ENCODE results near the gene SMARCA1. TPM values are rescaled to one million over a fixed set of nuclear protein-coding genes. Genes with fewer than 3 reads are reported as not detected.

Gene SMARCA1
- polyA plus RNA-seq, 3 donors: 0.03 to 0.13 TPM; not detected in 1

- Histone ChIP-seq H3K4me2 (replicated peaks; ENCODE audit: extremely low read depth, low read length, poor library complexity, severe bottlenecking) (no peak overlapping the region), H2AFZ (ENCODE audit: insufficient read depth, low read depth, low read length, poor library complexity, severe bottlenecking) (no peak overlapping the region), H3K4me3 (replicated peaks in 1 of 3; ENCODE audit: low read depth in 2 of 3, low read length in 3 of 3) (no peak overlapping the region), H3K36me3 (replicated peaks in 1 of 2; ENCODE audit: control insufficient read depth in 1 of 2, insufficient read depth in 2 of 2, low read length in 2 of 2) (no peaks in the 10 kb centered on the region), H3K4me1 (ENCODE audit: control insufficient read depth in 1 of 2, insufficient read depth in 2 of 2, low read length in 2 of 2) (no peaks in the 10 kb centered on the region), H3K9ac (ENCODE audit: insufficient read depth, low read length, poor library complexity, severe bottlenecking) (no peak overlapping the region), H3K9me3 (replicated peaks in 1 of 2; ENCODE audit: control insufficient read depth in 1 of 2, insufficient read depth in 1 of 2, low read length in 2 of 2) (no peaks in the 10 kb centered on the region), H4K20me1 (ENCODE audit: insufficient read depth, low read length) (no peaks in the 10 kb centered on the region), H3K27me3 (ENCODE audit: control insufficient read depth in 2 of 2, insufficient read depth in 2 of 2, low read length in 2 of 2) (no peaks in the 10 kb centered on the region), H3K27ac (ENCODE audit: low read depth in 1 of 2, low read length in 2 of 2) (no peak overlapping the region), H3K79me2 (ENCODE audit: insufficient read depth, low read length) (no peaks in the 10 kb centered on the region)
- peaks cover 0 to 5% (median 0%) of the 10 kb centered on the region in 7 donors for H3K9me3 Mint-ChIP-seq
- peaks cover 0 to 1% (median 1%) of the 10 kb centered on the region in 3 donors for H3K27me3 Mint-ChIP-seq (ENCODE audit: low read depth in 3 of 3)
- no peaks in the 10 kb centered on the region for H3K36me3 Mint-ChIP-seq
- no CpG with 5 or more reads among the region's 4 CpGs for WGBS (ENCODE audit: insufficient coverage)
- H3K27ac Mint-ChIP-seq: no peak overlapping the region
- no peak for DNase-seq
- intact Hi-C loops (cut with micrococcal nuclease): no loop called here
- H3K4me1 Mint-ChIP-seq: no peaks in the 10 kb centered on the region
- TF ChIP-seq CTCF (IDR thresholded peaks at IDR 0.05): no peak
- H3K4me3 Mint-ChIP-seq: no peak overlapping the region
Observed at GRCh38 chrX:129423191-129423590, 100.1 kb downstream of the SMARCA1 start.

GRCh38 chrX:129404670-129405008, 118.7 kb downstream of the SMARCA1 start:
- Mint-ChIP-seq H3K27ac (no peak overlapping the region), H3K9me3 (peaks cover 0 to 3% (median 0%) of the 10 kb centered on the region in 7 donors), H3K27me3 (ENCODE audit: low read depth in 3 of 3) (peaks cover 0 to 3% (median 2%) of the 10 kb centered on the region in 3 donors), H3K4me1 (no peaks in the 10 kb centered on the region), H3K36me3 (no peaks in the 10 kb centered on the region), H3K4me3 (no peak overlapping the region)
- Histone ChIP-seq H3K9ac (ENCODE audit: insufficient read depth, low read length, poor library complexity, severe bottlenecking) (no peak overlapping the region), H4K20me1 (ENCODE audit: insufficient read depth, low read length) (no peaks in the 10 kb centered on the region), H3K4me3 (replicated peaks in 1 of 3; ENCODE audit: low read depth in 2 of 3, low read length in 3 of 3) (no peak overlapping the region), H3K79me2 (ENCODE audit: insufficient read depth, low read length) (no peaks in the 10 kb centered on the region), H3K36me3 (replicated peaks in 1 of 2; ENCODE audit: control insufficient read depth in 1 of 2, insufficient read depth in 2 of 2, low read length in 2 of 2) (no peaks in the 10 kb centered on the region), H2AFZ (ENCODE audit: insufficient read depth, low read depth, low read length, poor library complexity, severe bottlenecking) (no peak overlapping the region), H3K27ac (ENCODE audit: low read depth in 1 of 2, low read length in 2 of 2) (no peak overlapping the region), H3K4me2 (replicated peaks; ENCODE audit: extremely low read depth, low read length, poor library complexity, severe bottlenecking) (no peak overlapping the region), H3K9me3 (replicated peaks in 1 of 2; ENCODE audit: control insufficient read depth in 1 of 2, insufficient read depth in 1 of 2, low read length in 2 of 2) (no peaks in the 10 kb centered on the region), H3K27me3 (ENCODE audit: control insufficient read depth in 2 of 2, insufficient read depth in 2 of 2, low read length in 2 of 2) (no peaks in the 10 kb centered on the region), H3K4me1 (ENCODE audit: control insufficient read depth in 1 of 2, insufficient read depth in 2 of 2, low read length in 2 of 2) (no peaks in the 10 kb centered on the region)
- WGBS (ENCODE audit: insufficient coverage): no CpG with 5 or more reads among the region's 2 CpGs
- intact Hi-C loops (cut with micrococcal nuclease): no loop called here
- no peak for DNase-seq
- no peak for TF ChIP-seq CTCF (IDR thresholded peaks at IDR 0.05)

All from CD14-positive monocyte (primary cell).